H9 (cell line): ENCODE measurements around the gene UPK3A. TPM values are rescaled to one million over a fixed set of nuclear protein-coding genes. Genes with fewer than 3 reads are reported as not detected.

Experiments
- DNase-seq: peaks from one replicate; pipeline ENCODE4 v3.0.0-alpha.2; 2017
- H2AFZ ChIP-seq: one replicate; pipeline ENCODE4 v1.6.1; 2013; ENCODE audit warnings: mild to moderate bottlenecking, low read length, control low read depth, moderate library complexity
- H2AK5ac ChIP-seq: 2 replicates; pipeline ENCODE4 v1.6.1; 2013; ENCODE audit warnings: low read length, control low read depth, mixed read lengths; ENCODE audit not compliant: insufficient read length
- H2BK120ac ChIP-seq: one replicate; pipeline ENCODE4 v1.6.1; 2013; ENCODE audit warnings: low read depth, mild to moderate bottlenecking, low read length, control low read depth, inconsistent platforms; ENCODE audit not compliant: poor library complexity, severe bottlenecking
- H2BK12ac ChIP-seq: 2 replicates; pipeline ENCODE4 v1.6.1; 2013; ENCODE audit warnings: low read length, control low read depth, mixed read lengths, low read depth; ENCODE audit not compliant: insufficient read length
- H2BK15ac ChIP-seq: 2 replicates; pipeline ENCODE4 v1.6.1; 2013; ENCODE audit warnings: low read depth, low read length, control low read depth
- H2BK20ac ChIP-seq: one replicate; pipeline ENCODE4 v1.6.1; 2013; ENCODE audit warnings: low read depth, mild to moderate bottlenecking, low read length, control low read depth, inconsistent platforms; ENCODE audit not compliant: poor library complexity, severe bottlenecking
- H2BK5ac ChIP-seq: 2 replicates; pipeline ENCODE4 v1.6.1; 2013; ENCODE audit warnings: low read length, control low read depth, mixed read lengths; ENCODE audit not compliant: insufficient read length
- H3K14ac ChIP-seq: 2 replicates; pipeline ENCODE4 v1.6.1; 2013; ENCODE audit warnings: low read length, control low read depth; ENCODE audit not compliant: insufficient read depth
- H3K18ac ChIP-seq: 2 replicates; pipeline ENCODE4 v1.6.1; 2013; ENCODE audit warnings: low read depth, mild to moderate bottlenecking, mixed read lengths, low read length, control low read depth; ENCODE audit not compliant: insufficient read length
- H3K23ac ChIP-seq: 2 replicates; pipeline ENCODE4 v1.6.1; 2013; ENCODE audit warnings: low read length, control low read depth, mixed read lengths, low read depth; ENCODE audit not compliant: insufficient read length
- H3K23me2 ChIP-seq: 2 replicates; pipeline ENCODE4 v1.6.1; 2013; ENCODE audit warnings: low read depth, mild to moderate bottlenecking, mixed read lengths, low read length, control low read depth; ENCODE audit not compliant: insufficient read length, poor library complexity, severe bottlenecking
- H3K27ac ChIP-seq: 2 replicates; pipeline ENCODE4 v1.5.1; 2013; ENCODE audit warnings: low read length, control low read depth, mixed read lengths, low read depth; ENCODE audit not compliant: insufficient read length
- H3K27me3 ChIP-seq: 2 replicates; pipeline ENCODE4 v1.6.1; 2013; ENCODE audit warnings: low read length, control low read depth, inconsistent platforms; ENCODE audit not compliant: insufficient read depth
- H3K4ac ChIP-seq: 2 replicates; pipeline ENCODE4 v1.6.1; 2013; ENCODE audit warnings: low read depth, mild to moderate bottlenecking, control low read depth, inconsistent platforms, low read length, moderate library complexity
- H3K4me1 ChIP-seq: 2 replicates; pipeline ENCODE4 v1.6.1; 2013; ENCODE audit warnings: low read length, control low read depth, inconsistent platforms; ENCODE audit not compliant: insufficient read depth
- H3K4me2 ChIP-seq: 2 replicates; pipeline ENCODE4 v1.6.1; 2013; ENCODE audit warnings: low read length, control low read depth, mixed read lengths; ENCODE audit not compliant: insufficient read length, insufficient read depth
- H3K56ac ChIP-seq: 2 replicates; pipeline ENCODE4 v1.6.1; 2013; ENCODE audit warnings: low read depth, mild to moderate bottlenecking, mixed read lengths, low read length, control low read depth; ENCODE audit not compliant: insufficient read length
- H3K79me1 ChIP-seq: 2 replicates; pipeline ENCODE4 v1.6.1; 2013; ENCODE audit warnings: low read depth, mild to moderate bottlenecking, moderate library complexity, low read length, control low read depth, inconsistent platforms; ENCODE audit not compliant: insufficient read depth, poor library complexity, severe bottlenecking
- H3K79me2 ChIP-seq: 2 replicates; pipeline ENCODE4 v1.6.1; 2013; ENCODE audit warnings: low read length, control low read depth, inconsistent platforms; ENCODE audit not compliant: insufficient read depth
- H3K9ac ChIP-seq: 2 replicates; pipeline ENCODE4 v1.6.1; 2013; ENCODE audit warnings: low read length, control low read depth, mixed read lengths; ENCODE audit not compliant: insufficient read length; ENCODE audit errors: extremely low read depth
- H3K9me3 ChIP-seq: one replicate; pipeline ENCODE4 v1.6.1; 2013; ENCODE audit warnings: low read depth, low read length, inconsistent platforms; ENCODE audit not compliant: control insufficient read depth
- H3T11ph ChIP-seq: one replicate; pipeline ENCODE4 v1.6.1; 2013; ENCODE audit warnings: mild to moderate bottlenecking, low read length, control low read depth, inconsistent platforms
- H4K20me1 ChIP-seq: one replicate; pipeline ENCODE4 v1.6.1; 2013; ENCODE audit not compliant: control insufficient read depth, insufficient read length, insufficient read depth
- H4K5ac ChIP-seq: 2 replicates; pipeline ENCODE4 v1.6.1; 2013; ENCODE audit warnings: low read depth, mild to moderate bottlenecking, mixed read lengths, low read length, control low read depth; ENCODE audit not compliant: insufficient read length
- H4K8ac ChIP-seq: replicated peaks from 2 replicates; pipeline ENCODE4 v1.6.1; 2013; ENCODE audit warnings: low read length, control low read depth, mixed read lengths, low read depth; ENCODE audit not compliant: insufficient read length
- H4K91ac ChIP-seq: 2 replicates; pipeline ENCODE4 v1.6.1; 2013; ENCODE audit warnings: low read depth, mild to moderate bottlenecking, moderate library complexity, mixed read lengths, low read length, control low read depth; ENCODE audit not compliant: insufficient read length
- H3K27ac Mint-ChIP-seq, 3 experiments: 2 replicates in 2 of 3; 3 replicates in 1 of 3; pipeline ENCODE4 v1.8.0; 2020 to 2021; ENCODE audit warnings: mixed read lengths in 3 of 3, mild to moderate bottlenecking in 1 of 3, moderate library complexity in 1 of 3
- H3K27me3 Mint-ChIP-seq: 2 replicates; pipeline ENCODE4 v1.8.0; 2021; ENCODE audit warnings: low read depth, mild to moderate bottlenecking, moderate library complexity, mixed read lengths
- H3K36me3 Mint-ChIP-seq, 3 experiments: 2 replicates in 2 of 3; 3 replicates in 1 of 3; pipeline ENCODE4 v1.8.0; 2020 to 2021; ENCODE audit warnings: low read depth in 3 of 3, mixed read lengths in 3 of 3; ENCODE audit not compliant: insufficient read depth in 1 of 3
- H3K4me1 Mint-ChIP-seq, 2 experiments: 2 replicates each; pipeline ENCODE4 v1.8.0; 2020; ENCODE audit warnings: mixed read lengths in 2 of 2
- H3K4me3 Mint-ChIP-seq, 2 experiments: 2 replicates in 1 of 2; 3 replicates in 1 of 2; pipeline ENCODE4 v1.8.0; 2020 to 2021; ENCODE audit warnings: mild to moderate bottlenecking in 2 of 2, mixed read lengths in 2 of 2, moderate library complexity in 1 of 2
- H3K9me3 Mint-ChIP-seq, 2 experiments: 2 replicates in 1 of 2; 3 replicates in 1 of 2; pipeline ENCODE4 v1.8.0; 2020; ENCODE audit warnings: mild to moderate bottlenecking in 2 of 2, mixed read lengths in 2 of 2, moderate library complexity in 1 of 2
- CTCF ChIP-seq: fragments of 200-600 bp; sonication (generic); conservative IDR thresholded peaks from 3 replicates; pipeline ENCODE4 v1.8.0; 2021; ENCODE audit warnings: antibody characterized with exemption, mild to moderate bottlenecking
- WGBS: extraction: QIAGEN DNeasy Blood & Tissue Kit; methylation state at CpG from one replicate; pipeline ENCODE4 v1.1.7; 2013; ENCODE audit warnings: missing lambda C conversion rate, low lambda C conversion rate, mixed read lengths; ENCODE audit not compliant: insufficient read length; ENCODE audit errors: extremely low coverage; 5-methylcytosine and 5-hydroxymethylcytosine counted together
- total RNA-seq: library from RNA; stranded (reverse); gene quantifications from 2 replicates; pipeline ENCODE4 v1.2.1, GENCODE V29; 2021

UPK3A gene
- total RNA-seq, 1 experiment from 2014 or later = not detected

- Histone ChIP-seq H4K5ac (no peak overlapping the region), H4K20me1 (no peaks in the 10 kb centered on the region), H3K56ac (no peak overlapping the region), H3K18ac (no peak overlapping the region), H2BK15ac (no peak overlapping the region), H2AK5ac (no peak overlapping the region), H3K4me1 (no peaks in the 10 kb centered on the region), H3K79me2 (no peaks in the 10 kb centered on the region), H3K9ac (no peak overlapping the region), H3K27ac (no peak overlapping the region), H4K8ac (no peak overlapping the region), H3K27me3 (no peaks in the 10 kb centered on the region), H4K91ac (no peak overlapping the region), H2BK120ac (no peak overlapping the region), H2AFZ (no peak overlapping the region), H2BK12ac (no peak overlapping the region), H3T11ph (no peak overlapping the region), H3K23me2 (no peaks in the 10 kb centered on the region), H2BK5ac (no peak overlapping the region), H3K9me3 (no peaks in the 10 kb centered on the region), H2BK20ac (no peak overlapping the region), H3K79me1 (no peaks in the 10 kb centered on the region), H3K14ac (no peak overlapping the region), H3K4me2 (no peak overlapping the region), H3K4ac (no peak overlapping the region), H3K23ac (no peak overlapping the region)
- no peak overlapping the region for H3K4me3 Mint-ChIP-seq
- H3K27ac Mint-ChIP-seq = no peak overlapping the region
- H3K9me3 Mint-ChIP-seq = no peaks in the 10 kb centered on the region; a peak in 1 of 5 replicates
- no CpG with 5 or more reads among the region's 8 CpGs for WGBS
- peaks cover 0 to 4% of the 10 kb centered on the region in 2 experiments; a peak in 1 of 4 replicates for H3K4me1 Mint-ChIP-seq
- no peaks in the 10 kb centered on the region; a peak in 1 of 7 replicates for H3K36me3 Mint-ChIP-seq
- DNase-seq = no peak
- peaks cover 6% of the 10 kb centered on the region for H3K27me3 Mint-ChIP-seq
- TF ChIP-seq CTCF = no peak
These were observed 32.9 kb upstream of the UPK3A start for GRCh38 chr22:45251825-45252224.
